HG02852 (cell line): ENCODE measurements around the gene ITPKB.
"Not testable (repeated sequence)": the region's sequence is repeated elsewhere in the genome, so short reads cannot be mapped to it uniquely, and the experiment has no call there.

ENCODE experiments used
- ATAC-seq: cut with Tn5 transposase; IDR thresholded peaks from one replicate; pipeline ENCODE4 v1.9.1; 2021; ENCODE audit warnings: mild to moderate bottlenecking, moderate library complexity; ENCODE audit not compliant: unreplicated experiment

The ITPKB gene

GRCh38 chr1:226605318-226605950 is 133.6 kb downstream of the ITPKB start:
- no peak for ATAC-seq

GRCh38 chr1:226604560-226605317 is 134.3 kb downstream of the ITPKB start:
- no peak for ATAC-seq

- ATAC-seq = no peak
These were observed 135.1 kb downstream of the ITPKB start for GRCh38 chr1:226603858-226604559.

- no peak for ATAC-seq
These were observed 135.8 kb downstream of the ITPKB start for GRCh38 chr1:226603022-226603857.

GRCh38 chr1:226602186-226603021 is 136.7 kb downstream of the ITPKB start:
- ATAC-seq = no peak

- ATAC-seq = no peak
These were observed 137.6 kb downstream of the ITPKB start for GRCh38 chr1:226601456-226601855.

GRCh38 chr1:226600254-226600653 is 138.8 kb downstream of the ITPKB start:
- no peak for ATAC-seq

- ATAC-seq = no peak
These were observed 139.3 kb downstream of the ITPKB start for GRCh38 chr1:226599636-226600238.

GRCh38 chr1:226598955-226599354 is 140.1 kb downstream of the ITPKB start:
- ATAC-seq = not testable (repeated sequence)

GRCh38 chr1:226598455-226598849 is 140.6 kb downstream of the ITPKB start:
- no peak for ATAC-seq

- ATAC-seq = no peak
These were observed 141.2 kb downstream of the ITPKB start for GRCh38 chr1:226597616-226598454.

- ATAC-seq = no peak
These were observed 142.4 kb downstream of the ITPKB start for GRCh38 chr1:226596531-226597165.

GRCh38 chr1:226593541-226593940 is 145.5 kb downstream of the ITPKB start:
- no peak for ATAC-seq

GRCh38 chr1:226590614-226591013 is 148.5 kb downstream of the ITPKB start:
- ATAC-seq = no peak

- no peak for ATAC-seq
These were observed 149.9 kb downstream of the ITPKB start for GRCh38 chr1:226589008-226589733.

- no peak for ATAC-seq
These were observed 150.6 kb downstream of the ITPKB start for GRCh38 chr1:226588484-226588883.

- no peak for ATAC-seq
These were observed 152.2 kb downstream of the ITPKB start for GRCh38 chr1:226586650-226587422.
